Measurements from ENCODE around the gene STAM2.

STAM2 gene

GRCh38 chr2:152134488-152135280 lies 40.9 kb downstream of the STAM2 start:
- TF ChIP-seq GATA2 (IDR thresholded peaks at IDR 0.05; ENCODE audit: low read depth, low read length), result no peak
- TF ChIP-seq GATA3 (IDR thresholded peaks at IDR 0.05; ENCODE audit: low read depth, low read length), result no peak

GRCh38 chr2:152132306-152132705 lies 43.3 kb downstream of the STAM2 start:
- TF ChIP-seq GATA2 (IDR thresholded peaks at IDR 0.05; ENCODE audit: low read depth, low read length) (no peak), GATA3 (IDR thresholded peaks at IDR 0.05; ENCODE audit: low read depth, low read length) (no peak)

DNA sequence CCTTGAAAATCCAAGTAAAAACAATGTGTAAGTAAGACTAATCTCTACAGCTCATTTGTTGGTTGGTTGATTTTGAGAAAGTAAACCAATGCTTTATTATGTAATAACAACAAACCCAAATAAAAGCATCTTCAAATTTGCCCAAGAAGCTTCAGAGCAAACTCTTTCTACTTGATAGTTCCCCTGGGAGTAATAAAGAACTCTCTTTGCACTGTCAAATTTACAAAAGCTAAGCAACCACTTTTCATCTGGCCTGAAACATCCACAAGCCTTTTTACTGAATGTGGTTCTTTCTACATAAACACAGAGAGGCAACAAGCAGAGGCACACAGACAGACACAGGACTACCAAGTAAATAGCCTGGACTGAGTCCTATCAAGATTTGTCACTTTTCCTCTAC lies 47.9 kb downstream of the STAM2 start:
- no peak for TF ChIP-seq GATA3 (IDR thresholded peaks at IDR 0.05; ENCODE audit: low read depth, low read length)
- TF ChIP-seq GATA2 (IDR thresholded peaks at IDR 0.05; ENCODE audit: low read depth, low read length), result no peak

- TF ChIP-seq GATA3 (IDR thresholded peaks at IDR 0.05; ENCODE audit: low read depth, low read length) (no peak), GATA2 (IDR thresholded peaks at IDR 0.05; ENCODE audit: low read depth, low read length) (no peak)
Measured at GRCh38 chr2:152126664-152127063, 48.9 kb downstream of the STAM2 start.

GRCh38 chr2:152122161-152122560 lies 53.4 kb downstream of the STAM2 start:
- TF ChIP-seq GATA2 (IDR thresholded peaks at IDR 0.05; ENCODE audit: low read depth, low read length) (no peak), GATA3 (IDR thresholded peaks at IDR 0.05; ENCODE audit: low read depth, low read length) (no peak)

- no peak for TF ChIP-seq GATA2 (IDR thresholded peaks at IDR 0.05; ENCODE audit: low read depth, low read length)
- TF ChIP-seq GATA3 (IDR thresholded peaks at IDR 0.05; ENCODE audit: low read depth, low read length), result no peak
Measured at GRCh38 chr2:152120430-152120829, 55.1 kb downstream of the STAM2 start.

DNA sequence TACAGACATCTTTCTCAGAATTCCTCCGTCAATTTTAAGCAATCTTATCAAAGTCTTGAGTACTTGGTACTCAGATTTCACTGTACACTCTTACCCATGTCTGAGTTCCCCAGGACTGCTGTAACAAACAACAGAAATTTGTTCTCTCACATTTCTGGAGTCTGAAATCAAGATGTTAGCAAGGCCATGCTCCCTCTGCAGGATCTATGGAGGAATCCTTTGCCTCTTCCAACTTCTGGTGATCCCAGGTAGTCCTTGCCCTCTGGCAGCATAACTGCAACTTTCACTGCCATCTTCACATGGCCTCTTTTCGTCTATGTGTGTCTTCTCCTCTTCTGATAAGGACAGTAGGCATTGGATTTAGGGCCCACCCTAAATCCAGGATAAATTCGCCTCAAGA lies 59.6 kb downstream of the STAM2 start:
- TF ChIP-seq GATA2 (IDR thresholded peaks at IDR 0.05; ENCODE audit: low read depth, low read length) (no peak), GATA3 (IDR thresholded peaks at IDR 0.05; ENCODE audit: low read depth, low read length) (no peak)

GRCh38 chr2:152114366-152114765 lies 61.2 kb downstream of the STAM2 start:
- TF ChIP-seq GATA3 (IDR thresholded peaks at IDR 0.05; ENCODE audit: low read depth, low read length), result no peak

GRCh38 chr2:152106464-152106863 lies 69.1 kb downstream of the STAM2 start:
- TF ChIP-seq GATA3 (IDR thresholded peaks at IDR 0.05; ENCODE audit: low read depth, low read length), result no peak
- TF ChIP-seq GATA2 (IDR thresholded peaks at IDR 0.05; ENCODE audit: low read depth, low read length), result no peak

GRCh38 chr2:152103271-152103670 lies 72.3 kb downstream of the STAM2 start:
- TF ChIP-seq GATA3 (IDR thresholded peaks at IDR 0.05; ENCODE audit: low read depth, low read length) (no peak), GATA2 (IDR thresholded peaks at IDR 0.05; ENCODE audit: low read depth, low read length) (no peak)

DNA sequence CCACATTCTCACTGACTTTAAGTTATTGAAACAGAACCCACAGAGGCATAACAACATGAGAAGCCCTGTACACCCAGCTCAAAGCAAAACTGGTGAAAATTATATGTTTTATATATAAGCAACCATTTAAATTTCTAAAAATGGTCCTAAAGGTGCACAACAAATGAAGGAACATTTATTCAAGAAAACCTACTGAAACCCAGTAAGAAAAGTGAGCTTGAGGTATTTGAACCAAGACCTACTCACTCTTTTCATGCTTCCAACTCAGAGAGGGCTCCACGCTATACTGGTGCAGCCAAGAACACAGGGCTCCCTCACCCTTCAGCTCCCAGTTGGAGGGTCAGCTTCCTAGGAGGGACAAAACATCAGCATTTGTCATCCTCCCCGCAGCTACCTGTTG lies 74.6 kb downstream of the STAM2 start:
- TF ChIP-seq GATA2 (IDR thresholded peaks at IDR 0.05; ENCODE audit: low read depth, low read length) (no peak), GATA3 (IDR thresholded peaks at IDR 0.05; ENCODE audit: low read depth, low read length) (no peak)

GRCh38 chr2:152099367-152100050 lies 76.1 kb downstream of the STAM2 start:
- TF ChIP-seq GATA2 (IDR thresholded peaks at IDR 0.05; ENCODE audit: low read depth, low read length), result no peak

DNA sequence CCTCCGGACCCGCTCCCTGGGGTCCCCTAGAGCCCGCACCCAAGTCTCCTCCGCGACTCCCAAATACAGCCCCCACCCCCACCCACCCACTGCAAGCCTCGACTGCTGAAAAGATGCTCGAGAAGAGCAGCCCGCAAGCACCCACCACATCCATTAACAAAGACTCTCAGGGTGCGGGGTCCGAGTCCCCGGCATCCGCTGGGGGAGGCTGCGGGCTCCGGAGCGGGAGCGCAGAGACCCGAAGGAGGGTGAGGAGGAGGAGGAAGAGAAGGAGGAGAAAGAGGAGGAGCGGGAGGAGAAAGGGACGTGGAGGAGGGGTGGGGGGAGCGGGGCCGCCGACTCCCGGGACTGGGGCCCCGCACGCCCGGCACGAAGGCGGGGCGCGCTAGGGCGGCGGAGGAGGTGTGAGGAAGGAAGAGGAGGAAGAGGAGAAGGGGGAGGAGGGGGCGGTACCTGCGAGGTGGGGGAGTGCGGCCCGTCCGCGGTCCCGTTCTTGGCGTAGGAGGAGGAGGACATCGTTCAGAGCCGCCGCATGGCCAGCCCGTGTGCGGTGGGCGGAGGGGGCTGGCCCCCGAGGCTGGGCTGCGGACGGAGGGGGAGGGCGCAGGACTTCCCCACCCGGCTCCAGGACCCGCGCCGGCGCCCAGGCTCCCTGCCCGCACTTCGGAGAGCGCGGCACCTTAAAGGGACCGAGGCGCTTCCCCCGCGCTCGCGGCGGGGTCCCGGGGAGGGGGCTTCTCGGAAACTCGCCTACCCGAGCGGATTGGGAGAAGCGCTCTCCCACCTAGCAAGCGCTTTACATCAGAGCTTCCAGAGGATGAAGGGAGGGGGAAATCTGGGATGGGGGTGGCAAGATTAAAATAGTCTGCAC lies 76.8 kb downstream of the STAM2 start, which contains the start of gene CACNB4:
TSS of gene CACNB4 (minus strand) at position 549 of the 871 bp plus-strand sequence.
- TF ChIP-seq GATA3 (IDR thresholded peaks at IDR 0.05; ENCODE audit: low read depth, low read length) (no peak), GATA2 (IDR thresholded peaks at IDR 0.05; ENCODE audit: low read depth, low read length) (no peak)

- TF ChIP-seq GATA2 (IDR thresholded peaks at IDR 0.05; ENCODE audit: low read depth, low read length), result peak; percentile 58; the same call in 1 of the 2 replicates
- no peak for TF ChIP-seq GATA3 (IDR thresholded peaks at IDR 0.05; ENCODE audit: low read depth, low read length)
Measured at GRCh38 chr2:152097801-152098495, 77.6 kb downstream of the STAM2 start.
